Measurements from ENCODE around the gene SH3RF3.

DNA sequence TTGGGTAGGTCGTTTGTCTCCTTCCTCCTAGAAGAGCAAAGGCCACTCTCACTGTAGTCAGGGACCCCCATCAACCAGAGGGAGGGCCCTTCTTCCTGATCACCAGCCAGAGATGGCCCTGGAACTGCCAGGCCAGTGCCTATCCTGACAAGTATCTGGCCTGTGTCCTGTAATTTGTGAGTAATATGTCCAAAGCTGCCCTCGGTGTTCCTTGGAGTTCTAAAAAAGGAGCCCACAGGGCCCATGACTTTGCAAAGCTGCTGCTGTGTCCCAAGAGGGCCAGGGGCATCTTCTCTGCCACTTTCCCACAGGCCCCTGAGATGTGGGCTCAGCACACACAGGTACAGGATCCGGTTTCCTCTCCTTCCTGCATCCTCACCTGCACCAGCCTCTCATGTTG lies 272.4 kb downstream of the SH3RF3 start:
- TF ChIP-seq TAF1 (IDR thresholded peaks at IDR 0.05; ENCODE audit: borderline replicate concordance, insufficient read depth, low read length) (no peak), POLR2AphosphoS5 (IDR thresholded peaks at IDR 0.05; ENCODE audit: low read depth, low read length) (no peak), SIN3A (IDR thresholded peaks at IDR 0.05; ENCODE audit: borderline replicate concordance, insufficient read depth, low read length) (no peak), FOXP2 (optimal IDR thresholded peaks at IDR 0.05; ENCODE audit: borderline replicate concordance, extremely low read depth, extremely low read length, insufficient read depth) (no peak)
- TF ChIP-seq, protein P1, sequence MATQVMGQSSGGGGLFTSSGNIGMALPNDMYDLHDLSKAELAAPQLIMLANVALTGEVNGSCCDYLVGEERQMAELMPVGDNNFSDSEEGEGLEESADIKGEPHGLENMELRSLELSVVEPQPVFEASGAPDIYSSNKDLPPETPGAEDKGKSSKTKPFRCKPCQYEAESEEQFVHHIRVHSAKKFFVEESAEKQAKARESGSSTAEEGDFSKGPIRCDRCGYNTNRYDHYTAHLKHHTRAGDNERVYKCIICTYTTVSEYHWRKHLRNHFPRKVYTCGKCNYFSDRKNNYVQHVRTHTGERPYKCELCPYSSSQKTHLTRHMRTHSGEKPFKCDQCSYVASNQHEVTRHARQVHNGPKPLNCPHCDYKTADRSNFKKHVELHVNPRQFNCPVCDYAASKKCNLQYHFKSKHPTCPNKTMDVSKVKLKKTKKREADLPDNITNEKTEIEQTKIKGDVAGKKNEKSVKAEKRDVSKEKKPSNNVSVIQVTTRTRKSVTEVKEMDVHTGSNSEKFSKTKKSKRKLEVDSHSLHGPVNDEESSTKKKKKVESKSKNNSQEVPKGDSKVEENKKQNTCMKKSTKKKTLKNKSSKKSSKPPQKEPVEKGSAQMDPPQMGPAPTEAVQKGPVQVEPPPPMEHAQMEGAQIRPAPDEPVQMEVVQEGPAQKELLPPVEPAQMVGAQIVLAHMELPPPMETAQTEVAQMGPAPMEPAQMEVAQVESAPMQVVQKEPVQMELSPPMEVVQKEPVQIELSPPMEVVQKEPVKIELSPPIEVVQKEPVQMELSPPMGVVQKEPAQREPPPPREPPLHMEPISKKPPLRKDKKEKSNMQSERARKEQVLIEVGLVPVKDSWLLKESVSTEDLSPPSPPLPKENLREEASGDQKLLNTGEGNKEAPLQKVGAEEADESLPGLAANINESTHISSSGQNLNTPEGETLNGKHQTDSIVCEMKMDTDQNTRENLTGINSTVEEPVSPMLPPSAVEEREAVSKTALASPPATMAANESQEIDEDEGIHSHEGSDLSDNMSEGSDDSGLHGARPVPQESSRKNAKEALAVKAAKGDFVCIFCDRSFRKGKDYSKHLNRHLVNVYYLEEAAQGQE (IDR thresholded peaks at IDR 0.05; ENCODE audit: insufficient read depth in 1 of 2, low read depth in 2 of 2, low read length in 2 of 2), result no peak
